ENCODE data around the gene KRT36.

Gene KRT36

GRCh38 chr17:41529491-41529915 lies 39.8 kb upstream of the KRT36 start:
- DNase-seq (ENCODE audit: low read depth): no peak

GRCh38 chr17:41528959-41529353 lies 39.2 kb upstream of the KRT36 start:
- TF ChIP-seq, protein P1, sequence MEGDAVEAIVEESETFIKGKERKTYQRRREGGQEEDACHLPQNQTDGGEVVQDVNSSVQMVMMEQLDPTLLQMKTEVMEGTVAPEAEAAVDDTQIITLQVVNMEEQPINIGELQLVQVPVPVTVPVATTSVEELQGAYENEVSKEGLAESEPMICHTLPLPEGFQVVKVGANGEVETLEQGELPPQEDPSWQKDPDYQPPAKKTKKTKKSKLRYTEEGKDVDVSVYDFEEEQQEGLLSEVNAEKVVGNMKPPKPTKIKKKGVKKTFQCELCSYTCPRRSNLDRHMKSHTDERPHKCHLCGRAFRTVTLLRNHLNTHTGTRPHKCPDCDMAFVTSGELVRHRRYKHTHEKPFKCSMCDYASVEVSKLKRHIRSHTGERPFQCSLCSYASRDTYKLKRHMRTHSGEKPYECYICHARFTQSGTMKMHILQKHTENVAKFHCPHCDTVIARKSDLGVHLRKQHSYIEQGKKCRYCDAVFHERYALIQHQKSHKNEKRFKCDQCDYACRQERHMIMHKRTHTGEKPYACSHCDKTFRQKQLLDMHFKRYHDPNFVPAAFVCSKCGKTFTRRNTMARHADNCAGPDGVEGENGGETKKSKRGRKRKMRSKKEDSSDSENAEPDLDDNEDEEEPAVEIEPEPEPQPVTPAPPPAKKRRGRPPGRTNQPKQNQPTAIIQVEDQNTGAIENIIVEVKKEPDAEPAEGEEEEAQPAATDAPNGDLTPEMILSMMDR (conservative IDR thresholded peaks at IDR 0.05; ENCODE audit: control insufficient read depth, insufficient read depth, low read depth, low read length): no peak
- H3K4me3 ChIP-seq (ENCODE audit: control insufficient read depth, low read depth, low read length): no peak overlapping the region
- DNase-seq (ENCODE audit: low read depth): no peak

More at GRCh38 chr17:41529491-41529915, 39.8 kb upstream of the KRT36 start:
- TF ChIP-seq, protein P1 (conservative IDR thresholded peaks at IDR 0.05; ENCODE audit: control insufficient read depth, insufficient read depth, low read depth, low read length): no peak
- no peak overlapping the region for H3K4me3 ChIP-seq (ENCODE audit: control insufficient read depth, low read depth, low read length)

GRCh38 chr17:41527063-41528023 lies 37.6 kb upstream of the KRT36 start:
- no peak for DNase-seq (ENCODE audit: low read depth)
- TF ChIP-seq, protein P1 (conservative IDR thresholded peaks at IDR 0.05; ENCODE audit: control insufficient read depth, insufficient read depth, low read depth, low read length): no peak
- H3K4me3 ChIP-seq (ENCODE audit: control insufficient read depth, low read depth, low read length): peak overlapping the region; percentile 6

GRCh38 chr17:41524261-41524660 lies 34.6 kb upstream of the KRT36 start:
- no peak overlapping the region for H3K4me3 ChIP-seq (ENCODE audit: control insufficient read depth, low read depth, low read length)
- TF ChIP-seq, protein P1 (conservative IDR thresholded peaks at IDR 0.05; ENCODE audit: control insufficient read depth, insufficient read depth, low read depth, low read length): no peak

GRCh38 chr17:41523787-41524186 lies 34.1 kb upstream of the KRT36 start:
- no peak overlapping the region for H3K4me3 ChIP-seq (ENCODE audit: control insufficient read depth, low read depth, low read length)
- DNase-seq (ENCODE audit: low read depth): no peak
- TF ChIP-seq, protein P1 (conservative IDR thresholded peaks at IDR 0.05; ENCODE audit: control insufficient read depth, insufficient read depth, low read depth, low read length): no peak

More at GRCh38 chr17:41524261-41524660, 34.6 kb upstream of the KRT36 start:
- no peak for DNase-seq (ENCODE audit: low read depth)

GRCh38 chr17:41523225-41523593 lies 33.5 kb upstream of the KRT36 start:
- no peak overlapping the region for H3K4me3 ChIP-seq (ENCODE audit: control insufficient read depth, low read depth, low read length)
- no peak for DNase-seq (ENCODE audit: low read depth)
- TF ChIP-seq, protein P1 (conservative IDR thresholded peaks at IDR 0.05; ENCODE audit: control insufficient read depth, insufficient read depth, low read depth, low read length): no peak
